Keratinocyte (primary cell): ENCODE results near the gene MBIP. TPM values are rescaled to one million over a fixed set of nuclear protein-coding genes. Genes with fewer than 3 reads are reported as not detected.

Experiments
- DNase-seq: peaks from one replicate; pipeline ENCODE4 v3.0.0-alpha.2; 2011; ENCODE audit warnings: low read depth, missing footprints, low spot score
- FAIRE-seq: peaks from 2 replicates; lab custom pipeline; 2011; peaks lifted over from hg19 to GRCh38; lab: Jason Lieb, UNC
- H2AFZ ChIP-seq: 2 replicates; pipeline ENCODE4 v1.6.0; 2012; ENCODE audit warnings: low read length, control low read depth, inconsistent platforms; ENCODE audit not compliant: control insufficient read depth
- H3K27ac ChIP-seq: 2 replicates; pipeline ENCODE4 v1.5.1; 2011; ENCODE audit warnings: low read length; ENCODE audit not compliant: control insufficient read depth, insufficient read depth
- H3K27me3 ChIP-seq: 3 replicates; pipeline ENCODE4 v1.6.0; 2011; ENCODE audit warnings: low read length; ENCODE audit not compliant: control insufficient read depth, insufficient read depth; ENCODE audit errors: extremely low read depth
- H3K36me3 ChIP-seq, 2 experiments: 2 replicates in 1 of 2; 3 replicates in 1 of 2; pipeline ENCODE4 v1.5.1; 2011; ENCODE audit warnings: low read length in 2 of 2, mild to moderate bottlenecking in 1 of 2; ENCODE audit not compliant: control insufficient read depth in 2 of 2, insufficient read depth in 2 of 2; ENCODE audit errors: extremely low read depth in 1 of 2
- H3K4me1 ChIP-seq: 3 replicates; pipeline ENCODE4 v1.5.1; 2011; ENCODE audit warnings: low read length; ENCODE audit not compliant: control insufficient read depth, insufficient read depth; ENCODE audit errors: extremely low read depth
- H3K4me2 ChIP-seq: 3 replicates; pipeline ENCODE4 v1.6.0; 2011; ENCODE audit warnings: low read depth, low read length; ENCODE audit not compliant: control insufficient read depth, insufficient read depth; ENCODE audit errors: extremely low read depth
- H3K4me3 ChIP-seq, 3 experiments: fragments of 200-600 bp in 1 of 3; sonication (generic) in 1 of 3; 2 replicates in 2 of 3; 3 replicates in 1 of 3; pipeline ENCODE4 v1.5.1; 2011 to 2016; ENCODE audit warnings: low read length in 3 of 3, mild to moderate bottlenecking in 3 of 3, control low read depth in 2 of 3, inconsistent platforms in 1 of 3, low read depth in 1 of 3, mixed read lengths in 1 of 3, mixed run types in 1 of 3, moderate library complexity in 1 of 3; ENCODE audit not compliant: control insufficient read depth in 2 of 3, insufficient read depth in 2 of 3; ENCODE audit errors: extremely low read depth in 1 of 3
- H3K79me2 ChIP-seq: 2 replicates; pipeline ENCODE4 v1.6.0; 2012; ENCODE audit warnings: low read length; ENCODE audit not compliant: control insufficient read depth, insufficient read depth
- H3K9ac ChIP-seq: 3 replicates; pipeline ENCODE4 v1.6.0; 2011; ENCODE audit warnings: low read length; ENCODE audit not compliant: control insufficient read depth, insufficient read depth; ENCODE audit errors: extremely low read depth
- H3K9me1 ChIP-seq: 3 replicates; pipeline ENCODE4 v1.6.0; 2011; ENCODE audit warnings: low read length; ENCODE audit not compliant: control insufficient read depth, insufficient read depth; ENCODE audit errors: extremely low read depth
- H3K9me3 ChIP-seq: 2 replicates; pipeline ENCODE4 v1.5.1; 2012; ENCODE audit warnings: low read depth, low read length; ENCODE audit not compliant: control insufficient read depth
- H4K20me1 ChIP-seq: 3 replicates; pipeline ENCODE4 v1.6.0; 2011; ENCODE audit warnings: low read length; ENCODE audit not compliant: control insufficient read depth, insufficient read depth; ENCODE audit errors: extremely low read depth
- EZH2 ChIP-seq: IDR thresholded peaks from one replicate; pipeline ENCODE4 v1.6.1; 2012; ENCODE audit warnings: inconsistent platforms, mild to moderate bottlenecking, low read length, moderate library complexity
- dilution Hi-C: fragments of 300-500 bp; cut with MboI; formaldehyde crosslinking; loops from one replicate; pipeline ENCODE4 v1.7.0; 2020; ENCODE audit warnings: low sequenced_read_pairs; ENCODE audit not compliant: extremely low pct_ligation_motif_present
- polyA plus RNA-seq, 5 experiments: library from polyadenylated mRNA; depleted of rRNA in 3 of 5; stranded (reverse) in 3 of 5; stranded (forward) in 1 of 5; unstranded in 1 of 5; fragments of >200 nt; gene quantifications; 1 replicate in 1 of 5; 2 replicates in 3 of 5; 3 replicates in 1 of 5; pipeline versions ENCODE4 v1.2.1 to v1.2.3, GENCODE V29; 2011 to 2012; ENCODE audit warnings: missing spikeins in 2 of 5, low read depth in 1 of 5, low replicate concordance in 1 of 5
- TF ChIP-seq, protein P1 (sequence below), 3 experiments: IDR thresholded peaks in 1 of 3; conservative IDR thresholded peaks in 1 of 3; optimal IDR thresholded peaks in 1 of 3; 2 replicates in 2 of 3; 3 replicates in 1 of 3; pipeline versions ENCODE3 to v1.5.1; 2011; ENCODE audit warnings: low read length in 3 of 3, mild to moderate bottlenecking in 3 of 3, moderate library complexity in 2 of 3, control low read depth in 1 of 3, inconsistent platforms in 1 of 3; ENCODE audit not compliant: insufficient read depth in 2 of 3; ENCODE audit errors: extremely low read depth in 1 of 3

The MBIP gene
- polyA plus RNA-seq, 1 donor (not counting 4 experiments of a cell fraction or from before 2014, with no cell fraction given), result 28.3 TPM

DNA sequence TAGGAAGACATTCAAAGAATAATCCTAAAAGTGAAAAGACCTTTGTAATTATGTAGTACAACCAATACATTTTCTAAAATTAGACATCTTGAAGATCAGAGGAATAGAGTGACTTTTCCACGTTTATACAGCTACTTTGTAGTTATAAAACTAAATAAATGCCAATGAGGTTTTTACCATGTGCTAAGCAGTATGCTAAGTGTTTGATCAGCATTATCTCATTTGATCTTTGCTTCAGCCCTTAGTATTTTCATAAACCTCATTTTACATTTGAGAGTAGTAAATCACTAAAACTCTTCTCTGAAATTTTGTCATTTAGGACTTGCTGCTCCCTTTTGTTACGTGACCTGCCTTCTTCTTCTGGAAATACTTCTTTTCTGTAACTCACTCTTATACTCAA lies 13.6 kb downstream of the MBIP start:
- H3K79me2 ChIP-seq, result no peaks in the 10 kb centered on the region
- no peaks in the 10 kb centered on the region for H4K20me1 ChIP-seq
- H3K4me2 ChIP-seq, result no peak overlapping the region
- TF ChIP-seq, protein P1, sequence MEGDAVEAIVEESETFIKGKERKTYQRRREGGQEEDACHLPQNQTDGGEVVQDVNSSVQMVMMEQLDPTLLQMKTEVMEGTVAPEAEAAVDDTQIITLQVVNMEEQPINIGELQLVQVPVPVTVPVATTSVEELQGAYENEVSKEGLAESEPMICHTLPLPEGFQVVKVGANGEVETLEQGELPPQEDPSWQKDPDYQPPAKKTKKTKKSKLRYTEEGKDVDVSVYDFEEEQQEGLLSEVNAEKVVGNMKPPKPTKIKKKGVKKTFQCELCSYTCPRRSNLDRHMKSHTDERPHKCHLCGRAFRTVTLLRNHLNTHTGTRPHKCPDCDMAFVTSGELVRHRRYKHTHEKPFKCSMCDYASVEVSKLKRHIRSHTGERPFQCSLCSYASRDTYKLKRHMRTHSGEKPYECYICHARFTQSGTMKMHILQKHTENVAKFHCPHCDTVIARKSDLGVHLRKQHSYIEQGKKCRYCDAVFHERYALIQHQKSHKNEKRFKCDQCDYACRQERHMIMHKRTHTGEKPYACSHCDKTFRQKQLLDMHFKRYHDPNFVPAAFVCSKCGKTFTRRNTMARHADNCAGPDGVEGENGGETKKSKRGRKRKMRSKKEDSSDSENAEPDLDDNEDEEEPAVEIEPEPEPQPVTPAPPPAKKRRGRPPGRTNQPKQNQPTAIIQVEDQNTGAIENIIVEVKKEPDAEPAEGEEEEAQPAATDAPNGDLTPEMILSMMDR (optimal IDR thresholded peaks at IDR 0.05 in 1 of 3, IDR thresholded peaks at IDR 0.05 in 1 of 3, conservative IDR thresholded peaks at IDR 0.05 in 1 of 3; ENCODE audit: extremely low read depth in 1 of 3, insufficient read depth in 2 of 3, low read length in 3 of 3), result no peak
- no peak for TF ChIP-seq EZH2
- dilution Hi-C loops, result no loop called here
- FAIRE-seq, result no peak
- no peak overlapping the region for H3K27ac ChIP-seq
- no peak for DNase-seq
- H3K27me3 ChIP-seq, result no peaks in the 10 kb centered on the region
- H3K9ac ChIP-seq, result no peak overlapping the region
- H3K4me1 ChIP-seq, result no peaks in the 10 kb centered on the region
- H3K9me1 ChIP-seq, result no peaks in the 10 kb centered on the region
- H3K4me3 ChIP-seq, result no peak overlapping the region
- H2AFZ ChIP-seq, result no peak overlapping the region
- no peaks in the 10 kb centered on the region for H3K9me3 ChIP-seq
- H3K36me3 ChIP-seq, result peaks cover 3 to 6% of the 10 kb centered on the region in 2 experiments

DNA sequence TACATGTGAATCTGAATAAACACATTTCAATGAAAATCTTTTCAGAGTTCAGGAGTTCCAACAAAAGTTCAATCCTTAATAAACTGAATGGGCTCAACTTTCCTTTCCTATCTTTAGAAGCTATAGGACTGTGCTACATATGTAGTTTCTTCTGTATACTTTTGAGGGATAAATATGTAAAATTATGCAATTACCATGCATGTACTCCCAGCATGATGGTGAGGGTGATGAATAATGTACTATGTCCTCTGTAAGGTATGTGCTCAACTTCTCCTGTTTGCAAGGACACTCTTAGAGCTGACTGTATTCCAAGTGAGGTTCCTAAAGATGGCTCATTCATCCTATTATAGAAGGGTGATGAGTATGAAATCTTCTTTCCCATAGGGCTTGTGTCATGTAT lies 15.5 kb downstream of the MBIP start:
- Histone ChIP-seq H3K9me1 (no peaks in the 10 kb centered on the region), H3K9ac (no peak overlapping the region), H3K9me3 (no peaks in the 10 kb centered on the region), H2AFZ (no peak overlapping the region), H3K79me2 (no peaks in the 10 kb centered on the region), H4K20me1 (no peaks in the 10 kb centered on the region), H3K4me3 (no peak overlapping the region), H3K27ac (no peak overlapping the region), H3K36me3 (peaks cover 0 to 6% of the 10 kb centered on the region in 2 experiments), H3K4me2 (no peak overlapping the region), H3K4me1 (no peaks in the 10 kb centered on the region), H3K27me3 (no peaks in the 10 kb centered on the region)
- no peak for DNase-seq
- dilution Hi-C loops, result no loop called here
- no peak for TF ChIP-seq EZH2
- TF ChIP-seq, protein P1 (optimal IDR thresholded peaks at IDR 0.05 in 1 of 3, IDR thresholded peaks at IDR 0.05 in 1 of 3, conservative IDR thresholded peaks at IDR 0.05 in 1 of 3; ENCODE audit: extremely low read depth in 1 of 3, insufficient read depth in 2 of 3, low read length in 3 of 3), result no peak
- no peak for FAIRE-seq
